Vagina (tissue), 2 donors: Measurements from ENCODE around the gene KLK4.

ENCODE experiments used
- POLR2A ChIP-seq, 2 donors: fragments of 450-650 bp; IDR thresholded peaks; one replicate each; pipeline ENCODE4 v1.6.1; 2017; ENCODE audit warnings: antibody characterized with exemption in 2 of 2, mild to moderate bottlenecking in 2 of 2, moderate library complexity in 2 of 2
- POLR2AphosphoS5 ChIP-seq, 2 donors: sonication (generic); formaldehyde crosslinking; IDR thresholded peaks; one replicate each; pipeline ENCODE4 v1.9.0; 2017; ENCODE audit warnings: antibody characterized with exemption in 2 of 2, mild to moderate bottlenecking in 2 of 2, low read depth in 1 of 2; ENCODE audit not compliant: insufficient read depth in 1 of 2
- TF ChIP-seq, protein P1 (sequence below), 3 experiments: fragments of 450-650 bp in 2 of 3; fragments of 200-600 bp in 1 of 3; sonication (generic) in 1 of 3; IDR thresholded peaks; one replicate each; pipeline ENCODE4 v1.5.1; 2017 to 2019; ENCODE audit warnings: antibody characterized with exemption in 3 of 3, mild to moderate bottlenecking in 2 of 3, moderate library complexity in 2 of 3

DNA sequence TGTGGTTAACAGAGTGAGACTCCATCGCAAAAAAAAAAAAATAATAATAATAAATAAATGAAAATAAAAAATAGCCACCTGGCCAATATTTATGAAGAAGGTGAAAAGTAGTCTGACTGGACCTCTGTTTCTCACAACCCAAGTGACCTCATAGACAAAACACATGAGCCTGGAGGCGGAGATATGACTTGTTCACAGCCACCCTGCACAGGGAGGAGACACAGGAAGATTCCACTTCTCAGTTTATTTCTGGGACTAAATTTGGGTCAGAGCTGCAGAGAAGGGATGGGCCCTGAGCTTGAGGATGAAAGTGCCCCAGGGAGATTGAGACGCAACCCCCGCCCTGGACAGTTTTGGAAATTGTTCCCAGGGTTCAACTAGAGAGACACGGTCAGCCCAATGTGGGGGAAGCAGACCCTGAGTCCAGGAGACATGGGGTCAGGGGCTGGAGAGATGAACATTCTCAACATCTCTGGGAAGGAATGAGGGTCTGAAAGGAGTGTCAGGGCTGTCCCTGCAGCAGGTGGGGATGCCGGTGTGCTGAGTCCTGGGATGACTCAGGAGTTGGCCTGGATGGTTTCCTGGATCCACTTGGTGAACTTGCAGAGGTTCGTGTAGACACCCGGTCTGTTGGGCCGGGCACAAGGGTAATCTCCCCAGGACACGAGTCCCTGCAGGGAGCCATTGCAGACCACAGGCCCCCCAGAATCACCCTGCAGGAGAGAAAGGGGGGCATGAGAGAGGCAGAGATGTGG lies 32.1 kb upstream of the KLK4 start:
- TF ChIP-seq, protein P1, sequence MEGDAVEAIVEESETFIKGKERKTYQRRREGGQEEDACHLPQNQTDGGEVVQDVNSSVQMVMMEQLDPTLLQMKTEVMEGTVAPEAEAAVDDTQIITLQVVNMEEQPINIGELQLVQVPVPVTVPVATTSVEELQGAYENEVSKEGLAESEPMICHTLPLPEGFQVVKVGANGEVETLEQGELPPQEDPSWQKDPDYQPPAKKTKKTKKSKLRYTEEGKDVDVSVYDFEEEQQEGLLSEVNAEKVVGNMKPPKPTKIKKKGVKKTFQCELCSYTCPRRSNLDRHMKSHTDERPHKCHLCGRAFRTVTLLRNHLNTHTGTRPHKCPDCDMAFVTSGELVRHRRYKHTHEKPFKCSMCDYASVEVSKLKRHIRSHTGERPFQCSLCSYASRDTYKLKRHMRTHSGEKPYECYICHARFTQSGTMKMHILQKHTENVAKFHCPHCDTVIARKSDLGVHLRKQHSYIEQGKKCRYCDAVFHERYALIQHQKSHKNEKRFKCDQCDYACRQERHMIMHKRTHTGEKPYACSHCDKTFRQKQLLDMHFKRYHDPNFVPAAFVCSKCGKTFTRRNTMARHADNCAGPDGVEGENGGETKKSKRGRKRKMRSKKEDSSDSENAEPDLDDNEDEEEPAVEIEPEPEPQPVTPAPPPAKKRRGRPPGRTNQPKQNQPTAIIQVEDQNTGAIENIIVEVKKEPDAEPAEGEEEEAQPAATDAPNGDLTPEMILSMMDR (IDR thresholded peaks at IDR 0.05), result no peak
- TF ChIP-seq POLR2A (IDR thresholded peaks at IDR 0.05), result no peak
- no peak for TF ChIP-seq POLR2AphosphoS5 (IDR thresholded peaks at IDR 0.05; ENCODE audit: insufficient read depth in 1 of 2, low read depth in 1 of 2)
